A673 (cell line): ENCODE measurements around the gene RASA3.

Source experiments
- CTCF ChIP-seq: fragments of 300-800, 200-600 bp; sonication (generic); conservative IDR thresholded peaks from 2 replicates; pipeline ENCODE4 v1.5.1; 2017; ENCODE audit warnings: low read depth, mild to moderate bottlenecking, antibody characterized with exemption, low read length, moderate library complexity, mixed read lengths
- EZH2 ChIP-seq: fragments of 200-600 bp; sonication (generic); IDR thresholded peaks from 2 replicates; pipeline ENCODE4 v1.6.1; 2017; ENCODE audit warnings: borderline replicate concordance, low read depth, mild to moderate bottlenecking, mixed read lengths, antibody characterized with exemption, low read length; ENCODE audit not compliant: poor library complexity, severe bottlenecking

- no peak for TF ChIP-seq EZH2
- TF ChIP-seq CTCF, result no peak
Observed at GRCh38 chr13:114177245-114178010, 45.0 kb upstream of the RASA3 start.
